H1 (cell line): ENCODE measurements around the gene CHN2. TPM values are rescaled to one million over a fixed set of nuclear protein-coding genes. Genes with fewer than 3 reads are reported as not detected.

Source experiments
- CTCF ChIA-PET: fragments of 300-600 bp; sonication (Branson Sonifier 250); formaldehyde crosslinking; loops from one replicate; lab custom pipeline; 2021; ENCODE audit not compliant: partially characterized antibody; lab: Charles Lee
- POLR2A ChIA-PET: fragments of 300-600 bp; sonication (Branson Sonifier 250); formaldehyde crosslinking; loops from one replicate; lab custom pipeline; 2021; ENCODE audit warnings: inconsistent platforms; ENCODE audit not compliant: partially characterized antibody; lab: Charles Lee
- DNase-seq, 2 experiments: peaks; one replicate each; pipeline versions ENCODE4 v3.0.0 to v3.0.0-alpha.2; 2010 to 2022; ENCODE audit warnings: low spot score in 2 of 2, low read depth in 1 of 2, mixed read lengths in 1 of 2
- FAIRE-seq: peaks from 2 replicates; lab custom pipeline; 2011; peaks lifted over from hg19 to GRCh38; lab: Jason Lieb, UNC
- H2AFZ ChIP-seq: 2 replicates; pipeline ENCODE4 v1.8.1; 2012; ENCODE audit warnings: low read length, inconsistent platforms
- H2AK5ac ChIP-seq: 2 replicates; pipeline ENCODE4 v1.6.1; 2013; ENCODE audit warnings: low read depth, low read length
- H2BK120ac ChIP-seq: replicated peaks from 2 replicates; pipeline ENCODE3; 2013; ENCODE audit warnings: low read depth, low read length, inconsistent platforms
- H2BK12ac ChIP-seq: 2 replicates; pipeline ENCODE4 v1.6.1; 2013; ENCODE audit warnings: low read depth, low read length
- H2BK15ac ChIP-seq: 2 replicates; pipeline ENCODE4 v1.6.1; 2013; ENCODE audit warnings: low read length
- H2BK20ac ChIP-seq: 2 replicates; pipeline ENCODE4 v1.6.1; 2013; ENCODE audit warnings: low read length
- H2BK5ac ChIP-seq: 2 replicates; pipeline ENCODE4 v1.6.1; 2013; ENCODE audit warnings: low read depth, low read length
- H3K14ac ChIP-seq: 2 replicates; pipeline ENCODE4 v1.6.1; 2013; ENCODE audit warnings: inconsistent platforms; ENCODE audit not compliant: insufficient read length
- H3K18ac ChIP-seq: 2 replicates; pipeline ENCODE4 v1.6.1; 2013; ENCODE audit warnings: low read length; ENCODE audit errors: extremely low read depth
- H3K23ac ChIP-seq: 2 replicates; pipeline ENCODE4 v1.6.1; 2013; ENCODE audit warnings: inconsistent platforms; ENCODE audit not compliant: insufficient read length
- H3K23me2 ChIP-seq: 2 replicates; pipeline ENCODE4 v1.6.1; 2013; ENCODE audit warnings: low read depth, low read length
- H3K27ac ChIP-seq: 2 replicates; pipeline ENCODE4 v1.6.1; 2011; ENCODE audit warnings: low read depth, low read length, inconsistent platforms
- H3K27me3 ChIP-seq, 4 experiments: replicated peaks in 1 of 4; 1 replicate in 1 of 4; 2 replicates in 3 of 4; pipeline versions ENCODE4 v1.6.1 to v1.8.1; 2011 to 2013; ENCODE audit warnings: low read length in 3 of 4, mild to moderate bottlenecking in 3 of 4, inconsistent platforms in 2 of 4, mixed read lengths in 2 of 4, moderate library complexity in 1 of 4; ENCODE audit not compliant: control insufficient read depth in 3 of 4, insufficient read depth in 3 of 4; ENCODE audit errors: extremely low read depth in 1 of 4
- H3K36me3 ChIP-seq, 4 experiments: 2 replicates each; pipeline versions ENCODE4 v1.6.1 to v1.8.1; 2011 to 2013; ENCODE audit warnings: mild to moderate bottlenecking in 4 of 4, low read length in 3 of 4, moderate library complexity in 2 of 4, control low read depth in 1 of 4, inconsistent platforms in 1 of 4; ENCODE audit not compliant: insufficient read depth in 4 of 4, control insufficient read depth in 2 of 4
- H3K4ac ChIP-seq: replicated peaks from 2 replicates; pipeline ENCODE3; 2013; ENCODE audit warnings: low read length, low read depth, mixed read lengths, inconsistent platforms; ENCODE audit not compliant: insufficient read length
- H3K4me1 ChIP-seq, 4 experiments: replicated peaks in 1 of 4; 1 replicate in 1 of 4; 2 replicates in 3 of 4; pipeline versions ENCODE4 v1.6.1 to v1.8.1; 2011 to 2013; ENCODE audit warnings: low read length in 3 of 4, inconsistent platforms in 2 of 4, mixed read lengths in 1 of 4; ENCODE audit not compliant: insufficient read depth in 4 of 4, control insufficient read depth in 3 of 4
- H3K4me2 ChIP-seq, 2 experiments: 2 replicates each; pipeline versions ENCODE4 v1.6.1 to v1.8.1; 2011 to 2013; ENCODE audit warnings: low read depth in 2 of 2, low read length in 2 of 2, control low read depth in 1 of 2, inconsistent platforms in 1 of 2, mild to moderate bottlenecking in 1 of 2; ENCODE audit not compliant: insufficient read depth in 1 of 2
- H3K4me3 ChIP-seq, 4 experiments: fragments of 200-600, 300-600 bp in 1 of 4; sonication (generic), shearing (Covaris generic), sonication (Bioruptor Twin) in 1 of 4; 2 replicates each; pipeline versions ENCODE4 v1.5.1 to v1.8.1; 2011 to 2016; ENCODE audit warnings: low read length in 4 of 4, low read depth in 3 of 4, control low read depth in 2 of 4, inconsistent platforms in 2 of 4, mild to moderate bottlenecking in 2 of 4, mixed read lengths in 1 of 4, moderate library complexity in 1 of 4; ENCODE audit not compliant: insufficient read depth in 2 of 4; ENCODE audit errors: extremely low read depth in 1 of 4
- H3K56ac ChIP-seq: replicated peaks from 2 replicates; pipeline ENCODE3; 2013; ENCODE audit warnings: low read depth, mild to moderate bottlenecking, mixed read lengths, low read length, inconsistent platforms; ENCODE audit not compliant: insufficient read length
- H3K79me1 ChIP-seq: 2 replicates; pipeline ENCODE4 v1.6.1; 2013; ENCODE audit warnings: low read depth, low read length, control low read depth
- H3K79me2 ChIP-seq, 2 experiments: 2 replicates each; pipeline versions ENCODE4 v1.6.1 to v1.8.1; 2012 to 2013; ENCODE audit warnings: low read length in 2 of 2, mild to moderate bottlenecking in 2 of 2, inconsistent platforms in 1 of 2; ENCODE audit not compliant: insufficient read depth in 2 of 2, control insufficient read depth in 1 of 2
- H3K9ac ChIP-seq, 4 experiments: replicated peaks in 1 of 4; 1 replicate in 1 of 4; 2 replicates in 3 of 4; pipeline versions ENCODE4 v1.6.1 to v1.8.1; 2011 to 2013; ENCODE audit warnings: low read depth in 3 of 4, low read length in 3 of 4, control low read depth in 2 of 4, mild to moderate bottlenecking in 2 of 4, moderate library complexity in 2 of 4, inconsistent platforms in 1 of 4; ENCODE audit errors: extremely low read depth in 1 of 4
- H3K9me3 ChIP-seq, 2 experiments: 2 replicates each; pipeline versions ENCODE4 v1.6.1 to v1.8.1; 2012 to 2013; ENCODE audit warnings: mild to moderate bottlenecking in 2 of 2, moderate library complexity in 2 of 2, control low read depth in 1 of 2, inconsistent platforms in 1 of 2, low read depth in 1 of 2, low read length in 1 of 2, mixed read lengths in 1 of 2; ENCODE audit not compliant: insufficient read depth in 2 of 2
- H4K20me1 ChIP-seq, 2 experiments: replicated peaks in 1 of 2; 2 replicates each; pipeline versions ENCODE3 to v1.8.1; 2011 to 2013; ENCODE audit warnings: inconsistent platforms in 2 of 2, low read length in 2 of 2, mild to moderate bottlenecking in 1 of 2; ENCODE audit not compliant: insufficient read depth in 2 of 2, control insufficient read depth in 1 of 2
- H4K5ac ChIP-seq: 2 replicates; pipeline ENCODE4 v1.6.1; 2013; ENCODE audit warnings: low read length, low read depth, mixed read lengths, inconsistent platforms; ENCODE audit not compliant: insufficient read length
- H4K8ac ChIP-seq: 2 replicates; pipeline ENCODE4 v1.8.0; 2013; ENCODE audit warnings: mild to moderate bottlenecking, moderate library complexity, low read length, inconsistent platforms; ENCODE audit not compliant: insufficient read depth; ENCODE audit errors: extremely low read depth
- H4K91ac ChIP-seq: replicated peaks from 2 replicates; pipeline ENCODE3; 2013; ENCODE audit warnings: low read length, mixed read lengths, inconsistent platforms; ENCODE audit not compliant: insufficient read length
- CBX5 ChIP-seq: fragments of 300-800, 300-1000 bp; sonication (generic); IDR thresholded peaks from 2 replicates; pipeline ENCODE4 v1.7.1; 2016; ENCODE audit warnings: antibody characterized with exemption, low read length, low read depth
- EP300 ChIP-seq, 2 experiments: IDR thresholded peaks; 1 replicate in 1 of 2; 2 replicates in 1 of 2; pipeline ENCODE4 v1.6.1; 2011 to 2012; ENCODE audit warnings: low read depth in 2 of 2, low read length in 2 of 2, mild to moderate bottlenecking in 2 of 2, borderline replicate concordance in 1 of 2, inconsistent platforms in 1 of 2, moderate library complexity in 1 of 2
- NANOG ChIP-seq: IDR thresholded peaks from 2 replicates; pipeline ENCODE4 v1.6.1; 2011; ENCODE audit warnings: low read length, low read depth, mild to moderate bottlenecking, inconsistent platforms; ENCODE audit not compliant: insufficient read depth, poor library complexity, severe bottlenecking
- POU5F1 ChIP-seq: IDR thresholded peaks from 2 replicates; pipeline ENCODE4 v1.6.1; 2011; ENCODE audit warnings: low read depth, mild to moderate bottlenecking, low read length, moderate library complexity
- RFX5 ChIP-seq: IDR thresholded peaks from 2 replicates; pipeline ENCODE4 v1.6.1; 2011; ENCODE audit warnings: low read depth, low read length, improper control_type of control experiment, borderline replicate concordance
- SUZ12 ChIP-seq: fragments of 200-600 bp; sonication (generic); IDR thresholded peaks from 2 replicates; pipeline ENCODE4 v1.6.1; 2012; ENCODE audit warnings: mild to moderate bottlenecking, inconsistent platforms, low read length, moderate library complexity, mixed read lengths
- TAF1 ChIP-seq: IDR thresholded peaks from 2 replicates; pipeline ENCODE4 v1.6.1; 2011; ENCODE audit warnings: mild to moderate bottlenecking, low read depth, low read length
- WGBS, 2 experiments: shearing (Covaris generic) in 1 of 2; methylation state at CpG; one replicate each; pipeline versions ENCODE4 v1.1.6 to v1.1.7; 2013 to 2015; ENCODE audit warnings: low lambda C conversion rate in 2 of 2, mixed read lengths in 2 of 2, inconsistent platforms in 1 of 2, low coverage in 1 of 2, missing lambda C conversion rate in 1 of 2; ENCODE audit not compliant: insufficient replicate concordance in 2 of 2, insufficient coverage in 1 of 2, insufficient read length in 1 of 2; ENCODE audit errors: extremely low coverage in 1 of 2, missing lambda C conversion rate in 1 of 2; 5-methylcytosine and 5-hydroxymethylcytosine counted together
- polyA plus RNA-seq, 7 experiments: library from polyadenylated mRNA; depleted of rRNA in 3 of 7; stranded (reverse) in 5 of 7; unstranded in 2 of 7; fragments of >200 nt in 5 of 7; fragments of 200-250 nt in 2 of 7; gene quantifications; 1 replicate in 5 of 7; 2 replicates in 1 of 7; 4 replicates in 1 of 7; pipeline versions ENCODE4 v1.2.1 to v1.2.3, GENCODE V29; 2011 to 2013; ENCODE audit warnings: missing spikeins in 2 of 7, mixed read lengths in 2 of 7
- total RNA-seq: library from RNA; stranded (reverse); fragmentation: NEBNext Ultra II Directional; extraction: Animal tissue kit (Norgen Biotek cat#: 25700); gene quantifications from 2 replicates; pipeline ENCODE4 v1.2.1, GENCODE V29; 2021

The CHN2 gene
- total and polyA plus RNA-seq, 2 of the 8 experiments (the other 6 are each of a cell fraction or from before 2014, with no cell fraction given): 2.9 to 4.8 TPM

DNA sequence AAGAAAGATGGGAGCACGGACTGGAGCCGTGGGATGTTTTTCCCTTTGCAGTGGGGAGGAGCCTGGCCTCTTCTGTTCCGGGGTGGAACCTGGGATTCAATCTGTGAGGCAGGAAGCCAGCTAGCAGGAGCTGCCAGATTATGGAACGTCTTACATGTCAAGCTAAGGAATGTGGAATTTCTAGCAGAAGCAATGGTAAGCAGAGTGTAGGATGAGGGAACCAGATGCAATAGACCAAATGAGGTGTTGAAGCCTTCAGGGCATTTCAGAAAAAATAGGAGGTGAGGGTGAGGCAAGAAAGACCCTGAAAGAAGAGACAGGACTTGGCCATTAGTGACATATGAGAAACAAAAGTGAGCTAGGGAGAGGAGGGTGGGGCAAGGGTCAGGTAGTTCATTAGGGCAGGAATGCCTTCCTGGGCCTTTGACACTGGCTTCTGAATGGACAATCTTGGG is 105.5 kb downstream of the CHN2 start:
- no peak overlapping the region for H3K4me3 ChIP-seq
- no peak overlapping the region for H3K4me2 ChIP-seq
- H2BK20ac ChIP-seq: no peak overlapping the region
- H4K20me1 ChIP-seq: no peaks in the 10 kb centered on the region
- H4K91ac ChIP-seq: no peak overlapping the region
- H2AFZ ChIP-seq: no peak overlapping the region
- no peaks in the 10 kb centered on the region for H3K79me1 ChIP-seq
- ChIA-PET POLR2A (interaction anchor here (1.7 kb wide), 1 partner anchor 22 kb away, joined by 3 read pairs; no protein-coding TSS in a partner anchor), CTCF (interaction anchor here (0.6 to 6.8 kb wide), 11 partner anchors 10 to 258 kb away, joined by 3 to 67 read pairs (median 5); no protein-coding TSS in a partner anchor)
- DNase-seq: no peak
- H2AK5ac ChIP-seq: no peak overlapping the region
- H3K14ac ChIP-seq: no peak overlapping the region
- no peaks in the 10 kb centered on the region; the same call in 1 of the 2 replicates for H3K23me2 ChIP-seq
- peak overlapping the region; percentile 72; the same call in 1 of the 2 replicates for H3K18ac ChIP-seq
- H3K36me3 ChIP-seq: no peaks in the 10 kb centered on the region
- H3K4me1 ChIP-seq: peaks cover 10 to 25% (median 14%) of the 10 kb centered on the region in 4 experiments; a peak in 6 of 7 replicates
- no peaks in the 10 kb centered on the region for H3K79me2 ChIP-seq
- H3K9ac ChIP-seq: no peak overlapping the region
- 0 out of 2 replicates have a peak overlapping the region, but pooled peaks have one; percentile 23 for H2BK12ac ChIP-seq
- H3K27me3 ChIP-seq: no peaks in the 10 kb centered on the region
- no peak overlapping the region for H4K8ac ChIP-seq
- H3K27ac ChIP-seq: no peak overlapping the region
- peak; percentile 45 for FAIRE-seq
- 84% methylated on average over 4 of the region's 4 CpGs; no CpG with 5 or more reads in 1 of the 2 experiments for WGBS, 2 experiments
- TF ChIP-seq EP300 (IDR thresholded peaks at IDR 0.05; ENCODE audit: borderline replicate concordance in 1 of 2, low read depth in 2 of 2, low read length in 2 of 2): no peak
- TF ChIP-seq POU5F1: no peak
- TF ChIP-seq NANOG: no peak
- no peak for TF ChIP-seq TAF1
- no peak for TF ChIP-seq RFX5
- no peak for TF ChIP-seq CBX5
- no peak for TF ChIP-seq SUZ12
- H3K9me3 ChIP-seq: no peaks in the 10 kb centered on the region
- no peak overlapping the region for H3K23ac ChIP-seq
- no peak overlapping the region for H3K4ac ChIP-seq
- 0 out of 2 replicates have a peak overlapping the region, but pooled peaks have one; percentile 67 for H2BK15ac ChIP-seq
- H4K5ac ChIP-seq: no peak overlapping the region
- H3K56ac ChIP-seq: no peak overlapping the region
- H2BK5ac ChIP-seq: no peak overlapping the region
- H2BK120ac ChIP-seq: no peak overlapping the region
